ENCODE measurements around the gene PPP3CA. TPM values are rescaled to one million over a fixed set of nuclear protein-coding genes. Genes with fewer than 3 reads are reported as not detected.

The PPP3CA gene
- total RNA-seq, 1 donor from 2014 or later = 36.5 TPM

DNA sequence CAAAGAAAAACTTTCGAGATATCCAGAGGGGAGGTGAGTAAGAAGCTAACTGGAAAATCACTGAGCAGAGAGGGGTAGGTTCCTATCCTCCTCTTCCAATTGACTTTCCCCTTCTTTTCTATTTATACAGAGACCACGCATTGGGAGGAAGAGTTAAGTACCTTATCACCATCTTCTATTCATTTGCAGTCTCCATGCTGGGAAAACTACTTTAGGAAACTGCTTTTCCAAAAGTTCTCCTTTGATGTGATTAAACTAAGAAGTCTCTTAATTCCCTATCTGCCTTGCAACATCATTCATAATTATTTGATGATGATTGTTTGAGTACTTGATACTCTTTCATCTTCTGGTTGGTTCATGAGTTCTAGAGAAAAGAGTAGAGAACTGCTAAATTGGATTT lies 306.6 kb downstream of the PPP3CA start:
- TF ChIP-seq, protein P1, sequence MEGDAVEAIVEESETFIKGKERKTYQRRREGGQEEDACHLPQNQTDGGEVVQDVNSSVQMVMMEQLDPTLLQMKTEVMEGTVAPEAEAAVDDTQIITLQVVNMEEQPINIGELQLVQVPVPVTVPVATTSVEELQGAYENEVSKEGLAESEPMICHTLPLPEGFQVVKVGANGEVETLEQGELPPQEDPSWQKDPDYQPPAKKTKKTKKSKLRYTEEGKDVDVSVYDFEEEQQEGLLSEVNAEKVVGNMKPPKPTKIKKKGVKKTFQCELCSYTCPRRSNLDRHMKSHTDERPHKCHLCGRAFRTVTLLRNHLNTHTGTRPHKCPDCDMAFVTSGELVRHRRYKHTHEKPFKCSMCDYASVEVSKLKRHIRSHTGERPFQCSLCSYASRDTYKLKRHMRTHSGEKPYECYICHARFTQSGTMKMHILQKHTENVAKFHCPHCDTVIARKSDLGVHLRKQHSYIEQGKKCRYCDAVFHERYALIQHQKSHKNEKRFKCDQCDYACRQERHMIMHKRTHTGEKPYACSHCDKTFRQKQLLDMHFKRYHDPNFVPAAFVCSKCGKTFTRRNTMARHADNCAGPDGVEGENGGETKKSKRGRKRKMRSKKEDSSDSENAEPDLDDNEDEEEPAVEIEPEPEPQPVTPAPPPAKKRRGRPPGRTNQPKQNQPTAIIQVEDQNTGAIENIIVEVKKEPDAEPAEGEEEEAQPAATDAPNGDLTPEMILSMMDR (IDR thresholded peaks at IDR 0.05) = no peak
- no peak overlapping the region for H3K27ac Mint-ChIP-seq (ENCODE audit: unreplicated experiment)
- no peaks in the 10 kb centered on the region for H3K27me3 Mint-ChIP-seq (ENCODE audit: low read depth)
- DNase-seq (ENCODE audit: low spot score) = no peak
- H3K36me3 Mint-ChIP-seq (ENCODE audit: low read depth) = peaks cover 8% of the 10 kb centered on the region
- H3K9me3 Mint-ChIP-seq (ENCODE audit: low read depth) = no peaks in the 10 kb centered on the region
- H3K4me1 Mint-ChIP-seq (ENCODE audit: low read depth) = peaks cover 7% of the 10 kb centered on the region
- no peak overlapping the region for H3K4me3 Mint-ChIP-seq (ENCODE audit: unreplicated experiment)

DNA sequence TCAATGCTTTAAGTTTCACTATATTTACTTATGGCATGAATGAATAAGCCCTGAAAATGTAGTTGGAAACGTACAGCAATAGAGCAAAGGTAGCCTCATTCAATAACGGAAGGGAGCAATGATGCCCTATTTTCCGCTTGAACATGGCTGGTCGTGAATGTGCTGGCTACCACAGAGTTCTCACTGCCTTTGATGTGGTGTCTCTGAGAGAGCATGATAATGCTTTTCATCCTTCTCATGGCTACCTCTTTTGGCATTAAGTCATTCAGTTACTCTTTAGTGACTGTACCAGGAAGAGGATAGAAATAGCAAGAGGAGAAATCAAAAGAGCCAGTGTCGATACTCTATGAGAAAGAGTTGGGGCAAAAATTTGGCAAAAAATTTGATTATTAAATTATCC lies 308.0 kb downstream of the PPP3CA start:
- no peak for DNase-seq (ENCODE audit: low spot score)
- TF ChIP-seq, protein P1 (IDR thresholded peaks at IDR 0.05) = no peak
- Mint-ChIP-seq H3K36me3 (ENCODE audit: low read depth) (peaks cover 11% of the 10 kb centered on the region), H3K9me3 (ENCODE audit: low read depth) (no peaks in the 10 kb centered on the region), H3K27ac (ENCODE audit: unreplicated experiment) (no peak overlapping the region), H3K4me3 (ENCODE audit: unreplicated experiment) (no peak overlapping the region), H3K27me3 (ENCODE audit: low read depth) (no peaks in the 10 kb centered on the region), H3K4me1 (ENCODE audit: low read depth) (peaks cover 7% of the 10 kb centered on the region)

DNA sequence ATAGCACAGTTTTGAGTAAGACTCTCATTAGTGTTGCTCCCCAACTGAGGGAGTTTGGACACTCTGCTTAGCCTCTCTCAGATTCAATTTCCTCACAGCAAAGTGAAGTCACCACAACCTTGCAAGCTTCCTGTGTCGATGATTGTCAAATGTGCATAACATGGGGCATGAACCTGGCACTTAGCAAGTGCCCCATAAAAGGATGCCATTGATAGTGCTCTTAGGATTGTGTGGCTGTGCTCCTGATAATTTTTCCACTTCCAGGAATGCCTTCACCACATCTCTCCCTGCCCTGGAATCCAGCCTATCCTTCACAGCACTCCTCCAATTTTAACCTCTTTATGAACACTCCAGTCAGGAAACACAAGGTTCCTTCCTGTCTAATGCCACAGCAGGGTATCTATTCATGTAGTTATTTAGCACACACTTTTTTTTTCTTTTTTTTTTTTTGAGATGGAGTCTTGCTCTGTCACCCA lies 309.4 kb downstream of the PPP3CA start:
- no peak for DNase-seq (ENCODE audit: low spot score)
- TF ChIP-seq, protein P1 (IDR thresholded peaks at IDR 0.05) = no peak
- H3K9me3 Mint-ChIP-seq (ENCODE audit: low read depth) = no peaks in the 10 kb centered on the region
- H3K27ac Mint-ChIP-seq (ENCODE audit: unreplicated experiment) = no peak overlapping the region
- peaks cover 11% of the 10 kb centered on the region for H3K36me3 Mint-ChIP-seq (ENCODE audit: low read depth)
- no peak overlapping the region for H3K4me3 Mint-ChIP-seq (ENCODE audit: unreplicated experiment)
- H3K27me3 Mint-ChIP-seq (ENCODE audit: low read depth) = no peaks in the 10 kb centered on the region
- H3K4me1 Mint-ChIP-seq (ENCODE audit: low read depth) = peaks cover 7% of the 10 kb centered on the region

DNA sequence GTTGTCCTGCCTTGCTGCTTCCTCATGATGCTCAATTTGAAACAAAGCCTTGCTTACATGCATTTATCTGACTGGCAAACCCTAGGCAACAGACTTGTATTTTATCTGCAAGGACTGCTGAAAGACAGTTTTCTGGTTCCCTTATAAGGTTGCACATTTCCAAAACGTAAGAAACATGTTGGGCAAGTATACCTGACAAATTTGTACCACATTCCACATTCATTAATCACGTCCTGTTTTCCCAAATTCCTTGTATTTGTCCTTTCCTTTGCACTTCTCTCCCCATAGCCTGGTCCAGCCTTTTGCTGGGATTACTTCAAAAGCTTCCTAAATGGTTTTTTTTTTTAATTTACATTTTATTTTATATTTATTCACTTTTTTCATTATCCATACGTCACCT lies 310.1 kb downstream of the PPP3CA start:
- peaks cover 11% of the 10 kb centered on the region for H3K36me3 Mint-ChIP-seq (ENCODE audit: low read depth)
- H3K4me1 Mint-ChIP-seq (ENCODE audit: low read depth) = peaks cover 4% of the 10 kb centered on the region
- no peaks in the 10 kb centered on the region for H3K9me3 Mint-ChIP-seq (ENCODE audit: low read depth)
- H3K27ac Mint-ChIP-seq (ENCODE audit: unreplicated experiment) = no peak overlapping the region
- TF ChIP-seq, protein P1 (IDR thresholded peaks at IDR 0.05) = no peak
- H3K4me3 Mint-ChIP-seq (ENCODE audit: unreplicated experiment) = no peak overlapping the region
- no peaks in the 10 kb centered on the region for H3K27me3 Mint-ChIP-seq (ENCODE audit: low read depth)
- DNase-seq (ENCODE audit: low spot score) = no peak

DNA sequence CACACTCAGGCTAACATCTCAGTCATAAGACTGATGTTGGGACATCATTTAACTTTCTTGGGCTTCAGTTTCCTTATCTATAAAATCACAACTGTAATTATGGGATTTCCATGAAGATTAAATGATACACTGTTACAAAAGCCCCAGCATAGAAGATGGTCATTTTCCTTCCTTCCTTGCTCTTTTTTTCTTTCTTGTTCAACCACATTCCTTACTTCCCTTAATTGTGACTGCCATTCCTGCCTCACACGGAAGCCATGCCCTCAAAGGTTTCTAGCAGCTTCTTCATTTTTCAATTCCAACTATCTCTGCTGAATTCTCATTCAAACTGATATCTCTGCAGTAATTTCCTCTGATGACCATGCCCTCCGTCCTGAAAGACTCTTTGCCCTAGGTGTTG lies 311.8 kb downstream of the PPP3CA start:
- no peak for DNase-seq (ENCODE audit: low spot score)
- Mint-ChIP-seq H3K4me3 (ENCODE audit: unreplicated experiment) (no peak overlapping the region), H3K27me3 (ENCODE audit: low read depth) (no peaks in the 10 kb centered on the region), H3K4me1 (ENCODE audit: low read depth) (peaks cover 4% of the 10 kb centered on the region), H3K36me3 (ENCODE audit: low read depth) (peaks cover 15% of the 10 kb centered on the region), H3K9me3 (ENCODE audit: low read depth) (no peaks in the 10 kb centered on the region), H3K27ac (ENCODE audit: unreplicated experiment) (no peak overlapping the region)
- TF ChIP-seq, protein P1 (IDR thresholded peaks at IDR 0.05) = no peak

Measured in chondrocyte (in vitro differentiated cells).